Prostate gland (tissue), 2 donors: Measurements from ENCODE around the gene FZD8.

ENCODE experiments used
- CTCF ChIP-seq, 4 experiments: fragments of 200-600 bp in 2 of 4; fragments of 450-650 bp in 2 of 4; sonication (generic) in 2 of 4; IDR thresholded peaks; 1 replicate in 3 of 4; 2 replicates in 1 of 4; pipeline ENCODE4 v1.5.1; 2016 to 2019; ENCODE audit warnings: antibody characterized with exemption in 4 of 4, mild to moderate bottlenecking in 2 of 4, moderate library complexity in 2 of 4
- POLR2A ChIP-seq: fragments of 450-650 bp; IDR thresholded peaks from one replicate; pipeline ENCODE4 v1.6.1; 2016; ENCODE audit warnings: antibody characterized with exemption, mild to moderate bottlenecking
- POLR2AphosphoS5 ChIP-seq: sonication (generic); formaldehyde crosslinking; IDR thresholded peaks from one replicate; pipeline ENCODE4 v1.6.1; 2017; ENCODE audit warnings: antibody characterized with exemption

GRCh38 chr10:35598379-35598778, 43.7 kb downstream of the FZD8 start:
- TF ChIP-seq CTCF (IDR thresholded peaks at IDR 0.05) (peak in 2 of 4 experiments; percentile 22 to 34), POLR2AphosphoS5 (no peak), POLR2A (no peak)
